K562 (cell line): Measurements from ENCODE around the gene ZNF772. TPM values are rescaled to one million over a fixed set of nuclear protein-coding genes. Genes with fewer than 3 reads are reported as not detected.

Experiments used
- BDP1 ChIP-seq: IDR thresholded peaks from 3 replicates; pipeline ENCODE4 v1.6.1; 2011; ENCODE audit not compliant: insufficient read length, insufficient read depth
- CBX2 ChIP-seq: fragments of 200-600 bp; sonication (generic); IDR thresholded peaks from one replicate; pipeline ENCODE4 v1.6.1; 2012; ENCODE audit warnings: mild to moderate bottlenecking, low read length, inconsistent platforms; ENCODE audit not compliant: insufficient read depth, poor library complexity, severe bottlenecking
- CHD4 ChIP-seq: fragments of 200-600 bp; sonication (generic); IDR thresholded peaks from 3 replicates; pipeline ENCODE4 v1.6.1; 2012; ENCODE audit warnings: low read depth, mild to moderate bottlenecking, mixed read lengths, low read length, inconsistent platforms; ENCODE audit not compliant: insufficient read depth, insufficient replicate concordance, poor library complexity, severe bottlenecking
- CREB1 ChIP-seq, 2 experiments: sonication (generic) in 1 of 2; formaldehyde crosslinking in 1 of 2; IDR thresholded peaks; 2 replicates each; pipeline versions ENCODE4 v1.6.1 to v1.8.0; 2012 to 2022; ENCODE audit warnings: inconsistent platforms in 1 of 2, mild to moderate bottlenecking in 1 of 2, missing genetic modification reagents in 1 of 2, moderate library complexity in 1 of 2
- DPF2 ChIP-seq: fragments of 450-650 bp; IDR thresholded peaks from 2 replicates; pipeline ENCODE4 v1.6.1; 2016
- FOXA1 ChIP-seq: fragments of 450-650 bp; IDR thresholded peaks from 2 replicates; pipeline ENCODE4 v1.6.1; 2016; ENCODE audit warnings: mild to moderate bottlenecking, borderline replicate concordance
- GABPB2 ChIP-seq: fragments of 250-450 bp; sonication (Bioruptor Pico); conservative IDR thresholded peaks from 2 replicates; pipeline ENCODE4 v1.5.1; 2021; ENCODE audit warnings: mild to moderate bottlenecking
- IRF9 ChIP-seq: fragments of 450-650 bp; IDR thresholded peaks from 2 replicates; pipeline ENCODE4 v1.6.1; 2016; ENCODE audit warnings: missing biosample characterization, missing genetic modification characterization
- KLF13 ChIP-seq: fragments of 450-650 bp; IDR thresholded peaks from 2 replicates; pipeline ENCODE4 v1.6.1; 2016; ENCODE audit warnings: missing genetic modification characterization, low read depth, mild to moderate bottlenecking, missing compliant biosample characterization, moderate library complexity, borderline replicate concordance
- PHF21A ChIP-seq: fragments of 450-650 bp; IDR thresholded peaks from 2 replicates; pipeline ENCODE4 v1.6.1; 2017; ENCODE audit warnings: low read depth, borderline replicate concordance
- RBFOX2 ChIP-seq: fragments of 200-400 bp; formaldehyde crosslinking; IDR thresholded peaks from 2 replicates; pipeline ENCODE4 v1.6.1; 2017; ENCODE audit warnings: low read depth, mild to moderate bottlenecking, low read length, moderate library complexity
- RFX7 ChIP-seq: fragments of 250-450 bp; sonication (Bioruptor Pico); IDR thresholded peaks from 2 replicates; pipeline ENCODE4 v1.5.1; 2021; ENCODE audit warnings: mild to moderate bottlenecking
- SETDB1 ChIP-seq: IDR thresholded peaks from one replicate; pipeline ENCODE4 v1.6.1; 2012; ENCODE audit warnings: low read length, control low read depth, inconsistent platforms
- SP1 ChIP-seq: sonication (generic); formaldehyde crosslinking; IDR thresholded peaks from 2 replicates; pipeline ENCODE4 v1.8.1; 2022; ENCODE audit warnings: mild to moderate bottlenecking, missing genetic modification reagents
- TBL1XR1 ChIP-seq, 2 experiments: IDR thresholded peaks; 2 replicates each; pipeline ENCODE4 v1.6.1; 2012; ENCODE audit warnings: improper control_type of control experiment in 2 of 2, low read length in 2 of 2, mild to moderate bottlenecking in 1 of 2
- TRIM28 ChIP-seq: fragments of 450-650 bp; IDR thresholded peaks from 2 replicates; pipeline ENCODE4 v1.6.1; 2017
- XRCC4 ChIP-seq: IDR thresholded peaks from one replicate; pipeline ENCODE4 v1.6.1; 2011; ENCODE audit not compliant: insufficient read depth, insufficient read length; ENCODE audit errors: extremely low read depth
- XRCC5 ChIP-seq: fragments of 200-400 bp; formaldehyde crosslinking; IDR thresholded peaks from 2 replicates; pipeline ENCODE4 v1.6.1; 2017; ENCODE audit warnings: low read depth, mild to moderate bottlenecking, low read length
- ZNF212 ChIP-seq: fragments of 450-650 bp; formaldehyde crosslinking; IDR thresholded peaks from 2 replicates; pipeline ENCODE4 v1.4.0; 2020; ENCODE audit warnings: mild to moderate bottlenecking
- ZNF584 ChIP-seq: fragments of 200-800 bp; sonication (Bioruptor generic); IDR thresholded peaks from 2 replicates; pipeline ENCODE4 v1.6.1; 2016; ENCODE audit warnings: low read depth, mild to moderate bottlenecking, missing genetic modification characterization, missing compliant biosample characterization
- polyA plus RNA-seq, 8 experiments: library from polyadenylated mRNA; depleted of rRNA in 4 of 8; stranded (reverse) in 5 of 8; unstranded in 3 of 8; fragments of >200 nt; fragmentation: Nextera tagmentation in 2 of 8; fragmentation: Illumina TruSeq in 1 of 8; extraction: Ambion mirVana in 2 of 8; extraction: Trizol in 1 of 8; gene quantifications; 2 replicates each; pipeline versions ENCODE4 v1.2.1 to v1.2.3, GENCODE V29; 2011 to 2014; ENCODE audit warnings: inconsistent platforms in 1 of 8, missing spikeins in 1 of 8
- total RNA-seq, 7 experiments: library from RNA; depleted of rRNA in 6 of 7; stranded (reverse); fragments of >200 nt in 6 of 7; fragmentation: Illumina TruSeq in 2 of 7; extraction: Trizol in 2 of 7; gene quantifications; 2 replicates each; pipeline versions ENCODE4 v1.2.1 to v1.2.3, GENCODE V29; 2011 to 2021; ENCODE audit warnings: low replicate concordance in 1 of 7
- TF ChIP-seq, protein P1 (sequence below): fragments of 250-450 bp; sonication (Bioruptor Pico); IDR thresholded peaks from 2 replicates; pipeline ENCODE4 v1.4.0; 2020; ENCODE audit warnings: mild to moderate bottlenecking, moderate library complexity
- TF ChIP-seq, protein P2 (sequence below): fragments of 450-650 bp; IDR thresholded peaks from 2 replicates; pipeline ENCODE4 v1.6.1; 2016; ENCODE audit warnings: borderline replicate concordance

ZNF772 gene
- total and polyA plus RNA-seq, 9 of the 15 experiments (the other 6 are each of a cell fraction or from before 2014, with no cell fraction given): 0.13 to 1.9 (median 1.1) TPM

DNA sequence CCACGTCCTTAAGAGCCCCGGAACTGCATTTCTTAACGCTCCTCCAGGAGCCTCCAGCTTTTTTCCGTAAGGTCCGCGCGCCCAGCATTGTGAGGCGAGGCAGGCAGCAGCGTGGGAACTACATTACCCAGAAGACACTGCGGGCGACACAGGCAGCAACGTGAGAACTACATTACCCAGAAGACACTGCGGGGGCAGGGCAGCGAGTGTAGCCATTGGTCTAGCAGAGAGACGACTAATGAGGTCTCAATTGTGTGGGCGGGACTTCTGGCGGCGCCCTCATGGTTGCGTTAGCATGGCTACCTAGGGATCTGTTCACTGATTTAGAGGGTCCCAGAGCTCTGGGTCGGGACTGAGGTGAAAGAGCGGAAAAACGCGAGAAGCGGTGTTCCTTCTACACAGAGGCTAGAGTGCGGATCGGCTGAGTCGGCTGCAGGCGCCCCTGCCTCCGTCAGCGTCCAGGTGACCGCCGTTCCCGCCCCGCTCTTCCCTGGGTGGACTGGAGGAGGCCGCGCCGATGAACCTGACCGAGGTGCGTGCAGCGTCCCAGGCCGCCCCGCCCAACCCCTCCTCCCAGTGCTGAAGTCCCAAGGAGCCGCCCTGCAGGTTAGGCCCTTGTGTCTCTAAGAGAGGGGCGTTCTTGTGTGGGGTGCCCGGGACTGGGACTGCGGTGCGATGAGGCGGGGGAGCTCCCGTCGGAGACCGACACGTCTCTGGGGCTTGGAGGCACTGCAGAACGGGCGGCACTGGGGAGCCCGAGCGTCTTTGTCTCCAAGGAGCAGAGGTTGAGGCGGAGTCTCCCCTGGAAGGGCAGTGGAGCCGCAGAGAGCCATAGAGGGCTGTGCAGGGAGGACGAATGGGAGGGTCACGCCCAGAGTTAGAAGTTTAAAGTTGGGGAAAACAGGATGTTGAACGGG is 42.0 kb downstream of the ZNF772 start, which contains the start of gene ZNF749 (continued):
- TF ChIP-seq IRF9 (tag) (no peak), TRIM28 (no peak), TBL1XR1 (IDR thresholded peaks at IDR 0.05; ENCODE audit: low read length in 2 of 2) (0 out of 4 replicates have a peak, but pooled peaks of 1 of the 2 experiments have one; percentile 25), XRCC4 (no peak), SETDB1 (no peak), ZNF212 (CRISPR knock-in tag) (no peak), CHD4 (no peak), RBFOX2 (peak; percentile 79), GABPB2 (CRISPR knock-in tag) (no peak), SP1 (peak; percentile 38; the same call in 1 of the 2 replicates), PHF21A (no peak), CREB1 (IDR thresholded peaks at IDR 0.05) (peak; percentile 79), CREB1 (CRISPR knock-in tag; IDR thresholded peaks at IDR 0.05) (peak; percentile 78), XRCC5 (no peak), FOXA1 (no peak), KLF13 (tag) (no peak), CBX2 (no peak), RFX7 (CRISPR knock-in tag) (no peak), DPF2 (no peak), BDP1 (no peak), ZNF584 (CRISPR knock-in tag) (no peak)
- TF ChIP-seq, protein P1, sequence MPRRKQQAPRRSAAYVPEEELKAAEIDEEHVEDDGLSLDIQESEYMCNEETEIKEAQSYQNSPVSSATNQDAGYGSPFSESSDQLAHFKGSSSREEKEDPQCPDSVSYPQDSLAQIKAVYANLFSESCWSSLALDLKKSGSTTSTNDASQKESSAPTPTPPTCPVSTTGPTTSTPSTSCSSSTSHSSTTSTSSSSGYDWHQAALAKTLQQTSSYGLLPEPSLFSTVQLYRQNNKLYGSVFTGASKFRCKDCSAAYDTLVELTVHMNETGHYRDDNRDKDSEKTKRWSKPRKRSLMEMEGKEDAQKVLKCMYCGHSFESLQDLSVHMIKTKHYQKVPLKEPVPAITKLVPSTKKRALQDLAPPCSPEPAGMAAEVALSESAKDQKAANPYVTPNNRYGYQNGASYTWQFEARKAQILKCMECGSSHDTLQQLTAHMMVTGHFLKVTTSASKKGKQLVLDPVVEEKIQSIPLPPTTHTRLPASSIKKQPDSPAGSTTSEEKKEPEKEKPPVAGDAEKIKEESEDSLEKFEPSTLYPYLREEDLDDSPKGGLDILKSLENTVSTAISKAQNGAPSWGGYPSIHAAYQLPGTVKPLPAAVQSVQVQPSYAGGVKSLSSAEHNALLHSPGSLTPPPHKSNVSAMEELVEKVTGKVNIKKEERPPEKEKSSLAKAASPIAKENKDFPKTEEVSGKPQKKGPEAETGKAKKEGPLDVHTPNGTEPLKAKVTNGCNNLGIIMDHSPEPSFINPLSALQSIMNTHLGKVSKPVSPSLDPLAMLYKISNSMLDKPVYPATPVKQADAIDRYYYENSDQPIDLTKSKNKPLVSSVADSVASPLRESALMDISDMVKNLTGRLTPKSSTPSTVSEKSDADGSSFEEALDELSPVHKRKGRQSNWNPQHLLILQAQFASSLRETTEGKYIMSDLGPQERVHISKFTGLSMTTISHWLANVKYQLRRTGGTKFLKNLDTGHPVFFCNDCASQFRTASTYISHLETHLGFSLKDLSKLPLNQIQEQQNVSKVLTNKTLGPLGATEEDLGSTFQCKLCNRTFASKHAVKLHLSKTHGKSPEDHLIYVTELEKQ: no peak
- TF ChIP-seq, protein P2, sequence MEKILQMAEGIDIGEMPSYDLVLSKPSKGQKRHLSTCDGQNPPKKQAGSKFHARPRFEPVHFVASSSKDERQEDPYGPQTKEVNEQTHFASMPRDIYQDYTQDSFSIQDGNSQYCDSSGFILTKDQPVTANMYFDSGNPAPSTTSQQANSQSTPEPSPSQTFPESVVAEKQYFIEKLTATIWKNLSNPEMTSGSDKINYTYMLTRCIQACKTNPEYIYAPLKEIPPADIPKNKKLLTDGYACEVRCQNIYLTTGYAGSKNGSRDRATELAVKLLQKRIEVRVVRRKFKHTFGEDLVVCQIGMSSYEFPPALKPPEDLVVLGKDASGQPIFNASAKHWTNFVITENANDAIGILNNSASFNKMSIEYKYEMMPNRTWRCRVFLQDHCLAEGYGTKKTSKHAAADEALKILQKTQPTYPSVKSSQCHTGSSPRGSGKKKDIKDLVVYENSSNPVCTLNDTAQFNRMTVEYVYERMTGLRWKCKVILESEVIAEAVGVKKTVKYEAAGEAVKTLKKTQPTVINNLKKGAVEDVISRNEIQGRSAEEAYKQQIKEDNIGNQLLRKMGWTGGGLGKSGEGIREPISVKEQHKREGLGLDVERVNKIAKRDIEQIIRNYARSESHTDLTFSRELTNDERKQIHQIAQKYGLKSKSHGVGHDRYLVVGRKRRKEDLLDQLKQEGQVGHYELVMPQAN: peak; percentile 73; the same call in 1 of the 2 replicates
